Chondrocyte (in vitro differentiated cells): ENCODE measurements around the gene NELL1. TPM values are rescaled to one million over a fixed set of nuclear protein-coding genes. Genes with fewer than 3 reads are reported as not detected.

ENCODE experiments used
- DNase-seq: peaks from one replicate; pipeline ENCODE4 v3.0.0; 2021; ENCODE audit warnings: mixed read lengths, low spot score
- H3K27ac Mint-ChIP-seq: one replicate; pipeline ENCODE4 v1.8.0; 2021; ENCODE audit warnings: mild to moderate bottlenecking, moderate library complexity, mixed read lengths; ENCODE audit not compliant: unreplicated experiment
- H3K27me3 Mint-ChIP-seq: 2 replicates; pipeline ENCODE4 v1.8.0; 2021; ENCODE audit warnings: low read depth, mixed read lengths
- H3K36me3 Mint-ChIP-seq: 2 replicates; pipeline ENCODE4 v1.8.0; 2021; ENCODE audit warnings: low read depth, mixed read lengths
- H3K4me1 Mint-ChIP-seq: 2 replicates; pipeline ENCODE4 v1.8.0; 2021; ENCODE audit warnings: low read depth, mild to moderate bottlenecking, mixed read lengths
- H3K4me3 Mint-ChIP-seq: one replicate; pipeline ENCODE4 v1.8.0; 2021; ENCODE audit warnings: mild to moderate bottlenecking, moderate library complexity, mixed read lengths; ENCODE audit not compliant: unreplicated experiment
- H3K9me3 Mint-ChIP-seq: 2 replicates; pipeline ENCODE4 v1.8.0; 2021; ENCODE audit warnings: low read depth, mixed read lengths
- CTCF ChIP-seq: fragments of 200-600 bp; sonication (generic); IDR thresholded peaks from 2 replicates; pipeline ENCODE4 v1.5.0; 2021; ENCODE audit warnings: antibody characterized with exemption, mild to moderate bottlenecking, moderate library complexity
- long read RNA-seq: library from polyadenylated mRNA; stranded (forward); transcript quantifications from one replicate; pipeline ENCODE4 v2.0.0, GENCODE V29; 2021
- total RNA-seq: library from RNA; stranded (reverse); gene quantifications from 3 replicates; pipeline ENCODE4 v1.2.1, GENCODE V29; 2021

Gene NELL1
- total RNA-seq = not detected in 3 replicates
- long read RNA-seq = 0 reads

- no peak for TF ChIP-seq CTCF
- Mint-ChIP-seq H3K4me3 (peak within 1 kb of the TSS; percentile 61), H3K27ac (no peak within 1 kb of the TSS), H3K4me1 (peaks cover 11% of the 10 kb centered on the region), H3K9me3 (peaks cover 10% of the 10 kb centered on the region), H3K27me3 (peaks cover 70% of the 10 kb centered on the region), H3K36me3 (no peaks in the 10 kb centered on the region)
- no peak for DNase-seq
Measured at GRCh38 chr11:20668844-20669819, at the start of gene NELL1. NELL1 (plus strand) TSS chr11:20669586.

- H3K27ac Mint-ChIP-seq = no peak overlapping the region
- TF ChIP-seq CTCF = no peak
- peaks cover 28% of the 10 kb centered on the region for H3K27me3 Mint-ChIP-seq
- no peaks in the 10 kb centered on the region for H3K9me3 Mint-ChIP-seq
- no peaks in the 10 kb centered on the region for H3K4me1 Mint-ChIP-seq
- no peaks in the 10 kb centered on the region for H3K36me3 Mint-ChIP-seq
- no peak overlapping the region for H3K4me3 Mint-ChIP-seq
- no peak for DNase-seq
Measured at GRCh38 chr11:20620988-20621387, 48.4 kb upstream of the NELL1 start.

GRCh38 chr11:20621679-20622078 is 47.7 kb upstream of the NELL1 start:
- Mint-ChIP-seq H3K4me1 (no peaks in the 10 kb centered on the region), H3K27ac (no peak overlapping the region), H3K4me3 (no peak overlapping the region), H3K36me3 (no peaks in the 10 kb centered on the region), H3K9me3 (no peaks in the 10 kb centered on the region), H3K27me3 (peaks cover 24% of the 10 kb centered on the region)
- no peak for DNase-seq
- TF ChIP-seq CTCF = no peak

- no peak overlapping the region for H3K27ac Mint-ChIP-seq
- H3K9me3 Mint-ChIP-seq = no peaks in the 10 kb centered on the region
- H3K4me3 Mint-ChIP-seq = no peak overlapping the region
- no peaks in the 10 kb centered on the region for H3K4me1 Mint-ChIP-seq
- no peak for TF ChIP-seq CTCF
- peaks cover 20% of the 10 kb centered on the region for H3K27me3 Mint-ChIP-seq
- H3K36me3 Mint-ChIP-seq = no peaks in the 10 kb centered on the region
- no peak for DNase-seq
Measured at GRCh38 chr11:20623252-20623651, 46.1 kb upstream of the NELL1 start.

- Mint-ChIP-seq H3K4me3 (no peak overlapping the region), H3K27ac (no peak overlapping the region), H3K27me3 (peaks cover 19% of the 10 kb centered on the region), H3K9me3 (no peaks in the 10 kb centered on the region), H3K4me1 (no peaks in the 10 kb centered on the region), H3K36me3 (no peaks in the 10 kb centered on the region)
- no peak for DNase-seq
- TF ChIP-seq CTCF = no peak
Measured at GRCh38 chr11:20626279-20626678, 43.1 kb upstream of the NELL1 start.
